GM12878 (cell line): Measurements from ENCODE around the gene PITPNC1. TPM values are rescaled to one million over a fixed set of nuclear protein-coding genes. Genes with fewer than 3 reads are reported as not detected.

ENCODE experiments used
- BCL11A ChIP-seq: IDR thresholded peaks from 2 replicates; pipeline ENCODE4 v1.6.1; 2011; ENCODE audit warnings: low read depth, low read length
- CUX1 ChIP-seq: IDR thresholded peaks from 2 replicates; pipeline ENCODE4 v1.6.1; 2012; ENCODE audit warnings: improper control_type of control experiment, low read depth, low read length; ENCODE audit not compliant: insufficient replicate concordance
- DPF2 ChIP-seq: fragments of 450-650 bp; IDR thresholded peaks from 2 replicates; pipeline ENCODE4 v1.6.1; 2017; ENCODE audit warnings: mild to moderate bottlenecking
- ESRRA ChIP-seq: IDR thresholded peaks from 2 replicates; pipeline ENCODE4 v1.6.1; 2012; ENCODE audit warnings: mild to moderate bottlenecking, low read length, improper control_type of control experiment
- ETV6 ChIP-seq, 2 experiments: fragments of 450-650 bp in 1 of 2; IDR thresholded peaks in 1 of 2; conservative IDR thresholded peaks in 1 of 2; 2 replicates each; pipeline ENCODE4 v1.6.1; 2014; ENCODE audit warnings: antibody characterized with exemption in 1 of 2, borderline replicate concordance in 1 of 2, low read depth in 1 of 2, mild to moderate bottlenecking in 1 of 2, moderate library complexity in 1 of 2
- EZH2 ChIP-seq: IDR thresholded peaks from 2 replicates; pipeline ENCODE4 v1.6.1; 2012; ENCODE audit warnings: low read depth, mild to moderate bottlenecking, control low read depth, inconsistent platforms, low read length, borderline replicate concordance; ENCODE audit not compliant: control insufficient read depth
- GATAD2B ChIP-seq: fragments of 450-650 bp; conservative IDR thresholded peaks from 2 replicates; pipeline ENCODE4 v1.6.1; 2017; ENCODE audit warnings: low read depth, mild to moderate bottlenecking, moderate library complexity
- HDGF ChIP-seq: fragments of 450-650 bp; IDR thresholded peaks from 2 replicates; pipeline ENCODE4 v1.6.1; 2016; ENCODE audit warnings: antibody characterized with exemption
- IKZF1 ChIP-seq: fragments of 450-650 bp; conservative IDR thresholded peaks from 2 replicates; pipeline ENCODE4 v1.6.1; 2017; ENCODE audit warnings: antibody characterized with exemption, mild to moderate bottlenecking
- NR2F1 ChIP-seq: fragments of 450-650 bp; conservative IDR thresholded peaks from 2 replicates; pipeline ENCODE4 v1.6.1; 2017; ENCODE audit warnings: mild to moderate bottlenecking
- RELA ChIP-seq: fragments of 450-650 bp; IDR thresholded peaks from 2 replicates; pipeline ENCODE4 v1.8.0; 2014; ENCODE audit warnings: borderline replicate concordance; ENCODE audit not compliant: partially characterized antibody
- RELB ChIP-seq: fragments of 450-650 bp; IDR thresholded peaks from 2 replicates; pipeline ENCODE4 v1.6.1; 2017; ENCODE audit warnings: low read depth, mild to moderate bottlenecking, moderate library complexity
- RFX5 ChIP-seq: IDR thresholded peaks from 2 replicates; pipeline ENCODE4 v1.6.1; 2011; ENCODE audit warnings: low read depth, low read length, improper control_type of control experiment
- TAF1 ChIP-seq: IDR thresholded peaks from 2 replicates; pipeline ENCODE4 v1.6.1; 2011; ENCODE audit warnings: mild to moderate bottlenecking, low read depth, low read length, borderline replicate concordance
- TCF12 ChIP-seq: IDR thresholded peaks from 2 replicates; pipeline ENCODE4 v1.6.1; 2011; ENCODE audit warnings: low read depth, mild to moderate bottlenecking, low read length
- USF1 ChIP-seq: IDR thresholded peaks from 2 replicates; pipeline ENCODE4 v1.6.1; 2011; ENCODE audit warnings: borderline replicate concordance, low read depth, mild to moderate bottlenecking, moderate library complexity, mixed read lengths, low read length; ENCODE audit not compliant: insufficient read depth; ENCODE audit errors: extremely low read length
- ZNF592 ChIP-seq: fragments of 450-650 bp; IDR thresholded peaks from 2 replicates; pipeline ENCODE4 v1.6.1; 2017; ENCODE audit warnings: mild to moderate bottlenecking, moderate library complexity
- ZZZ3 ChIP-seq: IDR thresholded peaks from 2 replicates; pipeline ENCODE4 v1.6.1; 2011; ENCODE audit warnings: low read depth; ENCODE audit not compliant: control insufficient read depth, insufficient read length
- polyA plus RNA-seq, 11 experiments: library from polyadenylated mRNA; depleted of rRNA in 4 of 11; unstranded in 6 of 11; stranded (reverse) in 5 of 11; fragments of >200 nt; fragmentation: Nextera tagmentation in 4 of 11; fragmentation: Illumina TruSeq in 1 of 11; extraction: Ambion mirVana in 4 of 11; extraction: Trizol in 1 of 11; gene quantifications; 1 replicate in 1 of 11; 2 replicates in 10 of 11; pipeline versions ENCODE4 v1.2.1 to v1.2.3, GENCODE V29; 2011 to 2016; ENCODE audit warnings: inconsistent platforms in 2 of 11, missing spikeins in 2 of 11, low read depth in 1 of 11
- total RNA-seq, 4 experiments: library from RNA; depleted of rRNA in 3 of 4; stranded (reverse); fragments of >200 nt in 3 of 4; fragmentation: Illumina TruSeq in 1 of 4; extraction: Trizol in 1 of 4; gene quantifications; 2 replicates each; pipeline versions ENCODE4 v1.2.1 to v1.2.3, GENCODE V29; 2013 to 2021

The PITPNC1 gene
- total and polyA plus RNA-seq, 10 of the 15 experiments (the other 5 are each of a cell fraction or from before 2014, with no cell fraction given), result 12.2 to 62.4 (median 47.3) TPM

- TF ChIP-seq USF1, result no peak
- TF ChIP-seq RELB, result no peak
- TF ChIP-seq HDGF, result no peak
- TF ChIP-seq DPF2, result no peak
- no peak for TF ChIP-seq RELA
- TF ChIP-seq RFX5, result no peak
- TF ChIP-seq CUX1, result no peak
- TF ChIP-seq GATAD2B, result no peak
- no peak for TF ChIP-seq ZZZ3
- 0 out of 2 replicates have a peak, but pooled peaks have one; percentile 21 for TF ChIP-seq IKZF1
- no peak for TF ChIP-seq EZH2
- TF ChIP-seq NR2F1, result no peak
- TF ChIP-seq TAF1, result no peak
- no peak for TF ChIP-seq BCL11A
- no peak for TF ChIP-seq ETV6 (conservative IDR thresholded peaks at IDR 0.05 in 1 of 2, IDR thresholded peaks at IDR 0.05 in 1 of 2; ENCODE audit: borderline replicate concordance in 1 of 2, low read depth in 1 of 2)
- no peak for TF ChIP-seq ESRRA
- no peak for TF ChIP-seq TCF12
- 0 out of 2 replicates have a peak, but pooled peaks have one; percentile 20 for TF ChIP-seq ZNF592
Observed at GRCh38 chr17:67374329-67375053, 2.6 kb upstream of the PITPNC1 start (continued).
